AG10803 (cell line): ENCODE results near the gene MRNIP.

Experiments used
- DNase-seq: peaks from one replicate; pipeline ENCODE4 v3.0.0; 2010; ENCODE audit warnings: low read depth
- H3K4me3 ChIP-seq: 2 replicates; pipeline ENCODE4 v1.5.1; 2011; ENCODE audit warnings: mild to moderate bottlenecking, low read length, control low read depth
- CTCF ChIP-seq: conservative IDR thresholded peaks from 2 replicates; pipeline ENCODE4 v1.5.1; 2011; ENCODE audit warnings: mild to moderate bottlenecking, low read length, control low read depth, inconsistent platforms

MRNIP gene

GRCh38 chr5:179858586-179859427, at the start of gene MRNIP:
MRNIP (minus strand) TSS chr5:179858817; CDS start chr5:179858796, 21 bp downstream.
- 0 out of 2 replicates have a peak, but pooled peaks have one; percentile 11 for TF ChIP-seq CTCF
- peak; percentile 92 for DNase-seq
- peak within 1 kb of the TSS; percentile 91 for H3K4me3 ChIP-seq

GRCh38 chr5:179907556-179908324, 49.1 kb upstream of the MRNIP start, which contains the start of gene TBC1D9B:
TBC1D9B (minus strand) TSS chr5:179907897; CDS start chr5:179907821, 76 bp downstream.
- H3K4me3 ChIP-seq, result peak within 1 kb of the TSS; percentile 84
- TF ChIP-seq CTCF, result no peak
- DNase-seq, result peak; percentile 61

GRCh38 chr5:179906795-179907555, 48.4 kb upstream of the MRNIP start:
- H3K4me3 ChIP-seq, result peak overlapping the region; percentile 84
- DNase-seq, result peak; percentile 13
- TF ChIP-seq CTCF, result no peak

GRCh38 chr5:179906294-179906794, 47.7 kb upstream of the MRNIP start:
- peak overlapping the region; percentile 84 for H3K4me3 ChIP-seq
- TF ChIP-seq CTCF, result no peak
- DNase-seq, result no peak

- no peak overlapping the region for H3K4me3 ChIP-seq
- DNase-seq, result no peak
- TF ChIP-seq CTCF, result no peak
Observed at GRCh38 chr5:179905161-179905560, 46.5 kb upstream of the MRNIP start.

GRCh38 chr5:179904463-179905160, 46.0 kb upstream of the MRNIP start:
- H3K4me3 ChIP-seq, result no peak overlapping the region
- no peak for DNase-seq
- TF ChIP-seq CTCF, result no peak
